Head of caudate nucleus (tissue), 42 donors: ENCODE measurements around the gene CTDP1.
"Not testable (repeated sequence)": the region's sequence is repeated elsewhere in the genome, so short reads cannot be mapped to it uniquely, and the experiment has no call there.

Experiments
- DNase-seq, 42 donors: peaks; one replicate each; pipeline versions ENCODE4 v3.0.0 to v3.0.0-alpha.2; 2020 to 2021; ENCODE audit warnings: mixed read lengths in 7 of 42
- intact Hi-C: fragments of 100-400 bp; cut with DNase I; formaldehyde crosslinking; loops from one replicate; pipeline ENCODE4 v1.15.0; 2022

Gene CTDP1

DNA sequence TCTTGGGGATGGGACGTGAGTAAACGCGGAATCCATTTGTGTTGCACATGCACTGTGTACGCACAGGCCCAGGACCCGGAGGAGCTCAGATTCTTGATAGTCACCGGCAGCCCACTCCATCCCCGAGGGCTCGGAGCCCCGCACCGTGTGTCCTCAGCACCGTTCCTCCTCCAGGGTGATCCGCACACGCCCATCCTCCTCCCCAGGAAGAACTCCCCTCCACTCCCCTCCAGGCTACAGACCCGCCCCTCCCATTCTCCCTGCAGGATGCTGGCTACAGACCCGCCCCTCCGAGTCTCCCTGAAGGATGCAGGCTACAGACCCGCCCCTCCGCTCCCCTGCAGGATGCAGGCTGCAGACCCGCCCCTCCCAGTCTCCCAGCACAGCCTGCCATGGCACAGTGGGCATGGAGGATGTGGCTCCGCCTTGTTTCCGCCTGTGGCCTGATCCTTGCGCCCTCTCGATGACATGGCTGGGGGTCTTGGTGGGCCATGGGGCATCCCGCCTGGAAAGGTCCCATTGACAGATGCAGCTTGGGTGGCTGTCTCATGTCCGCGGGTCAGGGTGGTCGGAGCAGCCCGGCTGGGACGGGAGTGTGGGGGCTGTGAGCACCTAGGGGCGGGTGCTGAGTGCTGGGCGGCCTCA is 14.1 kb downstream of the CTDP1 start:
- intact Hi-C loops, result no loop called here
- peak in 1 of 42 donors; percentile 11 for DNase-seq

DNA sequence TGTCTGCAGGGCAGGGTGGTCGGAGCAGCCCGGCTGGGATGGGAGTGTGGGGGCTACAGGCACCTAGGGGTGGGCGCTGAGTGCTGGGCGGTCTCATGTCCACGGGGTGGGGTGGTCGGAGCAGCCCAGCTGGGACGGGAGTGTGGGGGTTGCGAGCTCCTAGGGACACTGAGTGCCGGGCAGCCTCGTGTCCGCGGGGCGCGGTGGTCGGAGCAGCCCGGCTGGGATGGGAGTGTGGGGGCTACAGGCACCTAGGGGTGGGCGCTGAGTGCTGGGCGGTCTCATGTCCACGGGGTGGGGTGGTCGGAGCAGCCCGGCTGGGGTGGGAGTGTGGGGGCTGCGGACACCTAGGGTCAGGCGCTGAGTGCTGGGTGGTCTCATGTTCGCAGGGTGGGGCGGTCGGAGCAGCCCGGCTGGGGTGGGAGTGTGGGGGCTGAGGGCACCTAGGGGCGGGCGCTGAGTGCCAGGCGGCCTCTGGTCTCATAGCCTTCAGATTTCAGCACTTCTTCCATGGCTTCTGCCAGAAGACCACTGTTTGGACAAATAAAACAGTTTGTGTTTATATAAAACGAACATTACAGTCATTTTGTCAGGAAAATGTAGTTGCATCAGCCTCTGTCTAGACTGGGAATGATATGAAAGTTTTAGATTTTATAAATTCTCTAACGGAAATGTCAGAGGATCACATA is 14.7 kb downstream of the CTDP1 start:
- intact Hi-C loops, DNase-seq: not testable (repeated sequence)

DNA sequence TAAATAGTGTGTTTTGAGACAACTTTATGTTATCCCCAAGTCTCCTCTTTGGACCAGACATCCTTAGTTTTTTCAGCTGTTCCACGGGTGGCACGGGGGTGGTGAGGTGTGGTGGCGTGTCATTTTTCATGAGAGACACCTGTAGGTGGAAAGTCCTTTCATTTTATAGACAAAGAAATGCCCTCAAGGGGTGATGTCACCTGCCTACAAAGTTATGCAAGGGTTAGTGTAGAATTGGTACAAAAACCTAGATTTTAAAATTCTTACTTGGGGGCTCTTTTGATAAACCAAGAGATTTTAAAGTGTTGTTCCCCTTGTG is 15.3 kb downstream of the CTDP1 start:
- intact Hi-C loops, result no loop called here
- DNase-seq, result peak in 6 of 42 donors; percentile 17 to 59 (median 33)

DNA sequence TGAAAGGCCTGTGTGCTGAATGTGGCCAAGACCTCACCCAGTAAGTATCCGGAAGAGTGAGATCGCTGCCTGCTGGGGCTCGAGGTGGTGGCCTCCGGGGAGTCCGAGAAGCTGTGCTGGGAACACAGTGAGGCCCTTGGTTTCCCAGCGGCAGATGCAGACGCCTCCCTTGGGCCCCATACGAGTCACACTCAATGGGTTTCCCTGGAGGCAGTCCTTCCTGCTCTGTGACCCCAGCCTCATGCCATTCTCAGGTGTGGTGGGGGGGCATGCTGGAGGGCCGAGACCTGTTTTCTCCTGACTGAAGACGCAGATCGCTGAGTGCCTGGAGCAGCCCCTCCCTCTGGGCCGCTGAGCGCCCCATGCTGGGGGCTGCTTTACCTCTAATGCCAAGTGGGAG is 15.7 kb downstream of the CTDP1 start:
- intact Hi-C loops, result no loop called here
- DNase-seq, result no peak

DNA sequence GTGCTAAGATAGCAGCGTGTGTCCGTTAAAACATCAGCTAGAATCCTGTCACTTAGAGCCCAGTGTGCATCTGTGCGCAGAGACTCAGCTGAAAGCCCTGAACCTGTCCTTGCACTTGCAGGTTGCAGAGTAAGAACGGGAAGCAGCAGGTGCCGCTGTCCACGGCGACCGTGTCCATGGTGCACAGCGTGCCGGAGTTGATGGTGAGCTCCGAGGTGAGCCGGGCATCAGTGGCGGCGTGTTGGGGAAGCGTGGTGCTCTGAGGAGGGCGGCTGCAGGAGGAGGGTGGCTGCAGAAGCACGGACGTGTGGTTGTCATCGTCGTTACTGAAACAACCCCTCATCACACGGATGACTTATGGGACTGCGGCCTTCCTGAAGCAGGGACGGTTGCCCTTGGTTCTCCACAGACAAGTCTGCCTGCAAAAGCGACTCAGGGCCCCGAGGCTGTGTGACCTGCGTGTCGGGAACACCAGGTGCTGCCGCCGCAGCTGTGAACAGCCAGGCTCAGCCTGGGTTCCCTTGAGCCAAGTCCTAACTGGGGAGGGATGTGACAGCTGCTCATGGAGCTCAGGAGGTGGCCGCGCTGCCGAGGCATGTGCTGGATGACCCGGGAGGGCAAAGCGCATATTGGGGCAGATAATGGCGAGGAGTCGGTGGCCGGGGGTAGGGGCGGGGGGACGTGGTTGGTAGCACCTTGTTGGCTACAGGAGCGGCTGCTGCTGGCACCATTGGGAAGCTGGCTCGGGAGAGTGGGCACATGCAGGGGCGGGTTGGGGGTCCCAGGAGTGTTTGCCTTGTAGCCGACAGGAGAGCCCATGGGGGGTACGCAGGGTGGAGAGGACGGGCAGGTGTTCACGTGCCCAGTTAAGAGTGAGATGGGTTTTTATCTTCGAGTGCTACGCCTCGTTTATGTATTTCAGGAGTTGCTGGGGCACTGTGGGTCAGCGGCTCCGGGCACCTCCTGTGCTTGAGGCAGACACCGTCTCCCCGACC is 16.6 kb downstream of the CTDP1 start:
- DNase-seq, result no peak
- intact Hi-C loops, result no loop called here

DNA sequence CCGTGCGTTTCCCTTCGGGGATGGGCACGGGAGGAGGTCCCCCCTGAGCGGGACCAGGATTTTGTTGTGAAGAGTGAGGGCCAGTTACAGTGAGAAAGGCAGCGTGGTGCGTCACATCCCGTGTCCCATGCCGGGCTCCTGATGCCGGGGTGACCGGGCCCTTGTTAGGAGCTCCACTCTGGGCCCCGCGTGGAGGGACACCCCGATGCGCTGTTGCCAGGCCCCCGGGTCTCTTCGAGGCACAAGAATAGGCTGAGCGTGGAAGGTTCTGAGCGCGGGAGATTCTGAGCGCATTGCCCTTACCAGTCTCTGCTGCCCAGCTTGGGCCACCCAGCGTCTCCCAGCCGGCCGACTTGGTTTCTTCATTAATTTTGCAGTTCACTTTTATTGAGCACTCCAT is 17.6 kb downstream of the CTDP1 start:
- DNase-seq, result no peak
- intact Hi-C loops, result no loop called here

DNA sequence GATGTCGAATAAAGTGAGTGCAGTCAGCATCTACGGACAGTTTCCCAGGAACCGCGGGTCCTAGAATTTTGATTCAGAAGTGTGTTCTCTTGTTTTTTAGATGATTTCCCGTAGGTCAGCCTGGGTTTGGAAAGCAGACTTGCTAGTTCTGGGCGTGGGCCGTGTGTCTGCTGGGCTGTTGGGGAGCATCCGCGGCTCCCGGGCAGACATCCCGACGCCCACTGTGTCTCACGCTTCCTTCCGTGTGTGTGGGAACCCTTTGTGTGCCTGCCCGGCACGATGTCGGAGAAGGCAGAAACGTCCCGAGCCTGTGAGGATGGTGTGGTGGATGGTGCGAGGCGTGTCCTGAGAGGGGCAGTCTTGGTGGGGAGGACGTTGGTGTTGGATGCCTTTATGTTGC is 18.4 kb downstream of the CTDP1 start:
- no peak for DNase-seq
- intact Hi-C loops, result no loop called here

DNA sequence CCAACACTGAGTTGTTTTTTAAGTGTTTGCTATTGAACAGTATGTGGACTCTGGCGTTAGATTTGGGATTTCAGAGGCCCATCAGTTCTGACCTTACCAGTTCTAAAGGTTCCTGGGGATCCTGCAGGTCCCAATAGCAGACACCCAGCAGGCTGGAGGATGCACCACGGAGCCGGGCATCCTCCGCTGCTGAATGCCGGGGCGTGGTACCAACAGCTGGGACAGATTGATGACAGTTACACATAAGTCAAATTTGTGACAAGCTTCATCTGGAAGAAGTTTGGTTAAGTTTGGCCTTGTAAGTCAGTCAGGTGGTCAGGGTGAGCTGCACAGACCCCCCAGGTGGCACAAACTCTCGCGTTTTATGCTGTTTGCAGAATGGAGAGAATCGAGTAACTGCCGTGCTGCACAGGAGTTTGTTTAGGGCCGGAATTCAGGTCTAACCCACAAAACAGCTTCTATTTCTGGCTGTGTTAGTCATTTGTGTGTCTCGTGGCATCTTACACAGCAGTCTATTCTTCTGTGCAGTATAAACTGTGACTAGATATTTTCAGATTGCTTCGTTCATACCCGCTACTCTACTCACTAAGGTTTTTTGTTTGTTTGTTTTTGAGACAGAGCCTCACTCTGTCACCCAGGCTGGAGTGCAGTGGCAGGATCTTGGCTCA is 19.2 kb downstream of the CTDP1 start:
- DNase-seq, result peak in 4 of 42 donors; percentile 10 to 49 (median 18)
- intact Hi-C loops, result no loop called here

DNA sequence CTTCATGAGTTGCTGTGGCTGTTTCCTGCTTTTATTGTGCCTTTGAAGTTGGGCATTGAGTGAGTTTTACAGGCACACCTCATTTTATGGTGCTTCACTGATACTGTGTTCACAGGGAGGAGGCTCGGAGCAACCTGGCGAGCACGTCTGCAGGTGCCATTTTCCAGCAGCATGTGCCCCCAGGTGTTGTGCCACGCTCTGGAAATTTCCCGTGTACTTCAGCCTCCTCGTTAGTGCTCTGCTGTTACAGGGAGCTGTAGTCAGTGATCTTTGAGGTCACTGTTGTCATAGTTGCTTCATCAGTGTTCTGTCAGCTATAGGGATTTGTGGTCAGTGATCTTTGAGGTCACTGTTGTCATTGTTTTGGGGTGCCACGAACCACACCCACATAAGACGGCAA is 20.1 kb downstream of the CTDP1 start:
- DNase-seq, result no peak
- intact Hi-C loops, result no loop called here

DNA sequence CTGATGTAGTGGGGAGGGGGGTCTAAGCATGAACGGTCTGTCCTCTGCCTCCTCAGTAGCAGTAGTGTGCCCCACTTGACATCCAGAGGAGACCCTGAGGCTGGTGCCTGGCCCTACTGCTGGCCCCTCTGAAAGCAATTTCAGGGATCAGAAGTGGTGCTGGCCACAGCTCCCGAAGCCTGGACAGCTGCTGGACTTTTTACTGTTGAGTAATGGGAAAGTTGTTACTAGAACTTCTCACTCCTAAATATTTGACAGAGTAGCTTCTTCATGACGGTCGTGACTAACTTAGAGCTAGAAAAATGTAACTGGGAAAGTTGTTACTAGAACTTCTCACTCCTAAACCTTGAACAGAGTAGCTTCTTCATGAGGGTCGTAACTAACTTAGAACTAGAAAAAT is 23.3 kb downstream of the CTDP1 start:
- no peak for DNase-seq
- intact Hi-C loops, result no loop called here

DNA sequence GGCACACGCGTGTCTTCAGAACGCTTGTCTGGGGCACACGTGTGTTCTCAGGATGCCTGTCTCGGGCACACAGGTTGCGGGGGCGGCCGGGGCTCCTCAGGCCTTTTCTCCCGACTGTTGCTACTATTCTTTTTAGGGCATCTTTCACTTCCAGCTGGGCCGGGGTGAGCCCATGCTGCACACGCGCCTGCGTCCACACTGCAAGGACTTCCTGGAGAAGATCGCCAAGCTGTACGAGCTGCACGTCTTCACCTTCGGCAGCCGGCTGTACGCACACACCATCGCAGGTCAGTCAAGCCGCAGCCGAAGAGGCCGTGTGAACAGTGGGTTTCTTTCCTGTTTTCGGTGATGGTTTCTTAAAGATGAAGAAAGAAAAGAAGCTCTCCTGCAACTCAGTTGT is 25.0 kb downstream of the CTDP1 start:
- intact Hi-C loops, result no loop called here
- DNase-seq, result no peak

DNA sequence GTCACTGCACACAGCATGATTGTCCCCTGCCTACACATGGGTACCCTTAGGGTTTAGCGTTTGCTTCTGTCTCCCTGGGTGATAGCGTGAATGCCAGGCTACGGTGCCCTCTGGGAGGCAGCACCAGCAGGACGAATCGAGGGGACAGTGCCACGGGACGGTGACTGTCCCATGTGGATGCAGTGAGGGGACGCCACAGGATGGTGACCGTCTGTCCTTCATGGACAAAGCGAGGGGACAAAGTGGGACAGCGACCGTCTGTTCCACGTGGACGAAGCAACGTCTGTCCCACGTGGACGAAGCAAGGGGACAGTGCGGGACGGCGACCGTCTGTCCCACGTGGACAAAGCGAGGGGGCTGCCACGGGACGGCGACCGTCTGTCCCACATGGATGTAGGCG is 25.7 kb downstream of the CTDP1 start:
- no peak for DNase-seq
- intact Hi-C loops, result no loop called here

DNA sequence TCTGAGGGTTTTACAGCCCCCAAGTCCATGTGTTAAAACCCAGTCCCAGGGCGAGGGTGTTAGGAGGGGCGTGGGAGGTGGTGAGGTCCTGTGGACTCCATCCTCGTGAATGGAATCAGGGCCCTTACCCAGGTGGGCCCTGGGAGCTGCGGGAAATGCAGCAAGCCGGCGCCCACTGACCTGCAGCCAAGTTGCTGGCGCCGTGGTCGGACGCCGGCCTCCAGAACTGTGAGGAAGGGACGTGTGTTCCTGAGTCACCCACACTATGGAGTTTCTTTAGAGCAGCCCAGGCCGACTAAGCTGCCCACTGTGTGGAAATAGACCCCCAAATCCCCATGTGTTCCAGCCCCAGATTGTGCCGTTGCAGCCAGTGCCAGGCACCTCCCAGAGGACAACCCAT is 26.4 kb downstream of the CTDP1 start:
- DNase-seq, result no peak
- intact Hi-C loops, result no loop called here

DNA sequence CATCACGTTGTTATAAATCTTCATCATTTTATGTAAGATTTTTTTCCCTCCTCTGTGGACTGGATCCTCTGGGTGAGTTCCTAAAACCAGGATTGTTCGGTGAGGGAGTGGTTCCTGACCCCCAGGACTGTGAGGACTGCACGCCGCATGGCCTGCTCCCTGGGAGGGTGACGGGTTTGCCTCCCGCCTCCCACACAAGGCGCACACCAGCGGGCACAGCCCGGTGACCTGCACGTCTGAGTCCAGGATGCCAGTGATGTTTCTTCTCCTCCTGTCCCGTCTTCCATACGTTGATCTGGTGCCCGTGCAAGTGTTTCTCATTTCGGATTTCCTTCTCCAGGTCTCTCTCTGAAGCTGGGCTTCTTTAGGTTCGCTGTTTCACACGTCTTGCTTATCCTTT is 27.1 kb downstream of the CTDP1 start:
- no peak for DNase-seq
- intact Hi-C loops, result no loop called here

DNA sequence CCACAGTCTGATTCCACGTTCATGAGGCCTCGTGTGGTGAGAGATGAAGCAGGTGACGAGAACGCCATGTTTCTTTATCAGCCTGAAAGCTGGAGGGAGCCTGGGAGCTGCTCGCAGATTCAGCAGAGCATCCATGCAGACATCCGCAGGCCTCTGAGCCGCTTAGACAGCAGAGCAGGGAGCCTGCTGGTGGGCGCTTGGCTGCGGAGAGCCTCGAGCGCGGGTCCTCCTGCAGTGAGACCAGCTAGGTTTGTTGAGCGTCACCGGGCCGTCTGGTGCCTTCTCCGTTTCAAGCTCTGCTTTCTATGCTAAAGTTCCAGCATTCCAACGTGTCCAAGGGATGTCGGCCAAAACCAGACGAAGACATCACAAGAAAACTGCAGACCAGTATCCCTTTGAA is 27.6 kb downstream of the CTDP1 start:
- intact Hi-C loops, result no loop called here
- DNase-seq, result no peak

DNA sequence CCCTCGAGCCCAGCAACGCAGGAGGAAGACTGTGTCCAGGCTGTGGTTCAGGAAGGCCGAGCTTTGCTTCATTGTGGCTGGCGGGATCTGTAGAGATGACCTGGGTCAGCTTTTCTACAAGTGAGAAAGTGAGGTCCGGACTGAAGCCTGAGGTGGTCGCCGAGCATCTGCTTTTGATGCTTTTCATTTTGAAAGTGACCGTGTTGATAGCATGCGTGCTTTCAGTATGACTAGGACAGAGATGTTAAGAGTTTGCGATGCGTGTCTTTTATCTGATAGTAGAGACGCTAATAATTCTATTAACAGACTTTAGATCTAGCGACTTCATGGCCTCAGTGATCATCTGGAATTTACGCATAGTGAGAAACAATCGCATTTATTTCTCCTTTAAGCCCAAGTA is 28.1 kb downstream of the CTDP1 start:
- intact Hi-C loops, result no loop called here

DNA sequence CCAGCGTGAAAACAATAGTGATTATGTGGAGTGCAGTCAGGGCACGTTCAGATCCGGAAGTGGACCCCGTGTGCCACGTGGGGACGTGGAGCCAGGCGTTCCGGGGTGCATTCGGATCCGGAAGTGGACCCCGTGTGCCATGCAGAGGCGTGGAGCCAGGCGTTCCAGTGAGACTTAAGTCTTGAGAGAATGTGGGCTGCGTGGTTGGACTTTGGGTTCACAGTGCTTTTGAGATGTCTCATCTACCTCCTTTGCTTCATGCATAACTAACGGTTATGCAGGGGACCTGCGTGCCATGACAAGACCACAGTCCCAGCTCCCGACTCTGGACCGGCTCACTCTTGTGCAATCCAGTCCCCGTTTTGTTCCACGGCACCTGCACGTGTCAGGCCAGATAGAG is 28.8 kb downstream of the CTDP1 start:
- intact Hi-C loops, result no loop called here
- no peak for DNase-seq

More for the DNA sequence above, 28.1 kb downstream of the CTDP1 start:
- DNase-seq, result no peak

DNA sequence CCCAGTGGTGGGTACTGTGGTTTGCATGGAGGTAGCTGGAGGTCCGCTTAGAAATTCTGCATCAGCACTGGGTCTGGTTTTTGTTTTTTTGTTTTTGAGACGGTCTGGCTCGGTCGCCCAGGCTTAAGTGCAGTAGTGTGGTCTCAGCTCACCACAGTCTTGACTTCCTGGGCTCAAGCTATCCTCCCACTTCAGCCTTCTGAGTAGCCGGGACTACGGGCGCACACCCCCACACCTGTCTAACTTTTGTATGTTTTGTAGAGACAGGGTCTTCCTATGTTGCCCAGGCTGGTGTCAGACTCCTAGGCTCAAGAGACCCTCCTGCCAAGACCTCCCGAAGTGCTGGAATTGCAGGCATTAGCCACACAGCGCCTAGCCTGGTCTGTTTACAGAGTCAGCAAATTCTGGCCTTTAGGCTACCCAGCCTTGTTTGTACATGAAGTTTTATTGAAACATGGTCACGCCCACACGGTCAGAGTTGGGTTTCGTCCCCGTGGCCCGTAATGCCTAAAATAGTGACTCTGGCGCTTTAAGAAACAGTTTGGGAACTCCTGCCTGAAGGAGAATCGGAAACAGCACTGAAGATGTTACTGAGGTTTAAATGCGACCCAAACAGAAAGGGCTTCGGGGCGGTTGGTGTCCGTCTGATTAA is 32.7 kb downstream of the CTDP1 start:
- no peak for DNase-seq
- intact Hi-C loops, result no loop called here

DNA sequence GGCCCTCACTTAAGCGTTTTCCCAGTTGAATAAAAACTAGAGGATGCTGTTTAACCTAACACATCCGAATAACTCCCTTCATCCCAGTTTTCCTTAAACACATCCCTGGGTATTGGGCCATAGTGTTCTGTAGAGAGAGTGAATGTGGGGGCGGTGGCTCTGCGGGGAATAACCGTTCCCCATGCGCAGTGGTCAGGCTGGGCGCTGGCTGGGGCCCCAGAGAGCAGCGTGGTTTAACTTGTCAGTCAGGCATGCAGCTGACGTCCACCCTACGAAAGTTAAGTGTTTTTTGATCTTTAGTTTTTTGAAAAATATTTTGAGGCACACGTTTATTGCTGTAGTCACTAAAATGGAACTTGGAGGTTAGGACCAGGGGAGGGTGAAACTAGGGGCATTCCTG is 33.7 kb downstream of the CTDP1 start:
- intact Hi-C loops, result no loop called here
- DNase-seq, result no peak
